AG04450 (cell line): ENCODE results near the gene CDH4. TPM values are rescaled to one million over a fixed set of nuclear protein-coding genes. Genes with fewer than 3 reads are reported as not detected.

Experiments used
- CTCF ChIA-PET: fragments of 300-600, 350-600 bp; formaldehyde crosslinking; extraction: SDS; loops from one replicate; lab custom pipeline; 2022; ENCODE audit warnings: antibody characterized with exemption, inconsistent platforms; lab: Charles Lee
- POLR2A ChIA-PET: fragments of 350-600 bp; formaldehyde crosslinking; extraction: SDS; loops from one replicate; lab custom pipeline; 2021; ENCODE audit warnings: antibody characterized with exemption, inconsistent platforms; lab: Yijun Ruan, JAX
- DNase-seq: peaks from one replicate; pipeline ENCODE4 v3.0.0-alpha.2; 2011; ENCODE audit warnings: low read depth, low spot score
- H3K27ac ChIP-seq: one replicate; pipeline ENCODE4 v1.5.1; 2012; ENCODE audit warnings: low read depth, low read length, control low read depth
- H3K27me3 ChIP-seq: one replicate; pipeline ENCODE4 v1.6.0; 2012; ENCODE audit warnings: low read length; ENCODE audit not compliant: control insufficient read depth, insufficient read depth
- H3K4me3 ChIP-seq: 2 replicates; pipeline ENCODE4 v1.5.1; 2011; ENCODE audit warnings: mild to moderate bottlenecking, low read depth, low read length, control low read depth
- H3K9me3 ChIP-seq: 2 replicates; pipeline ENCODE4 v1.5.1; 2012; ENCODE audit warnings: low read length; ENCODE audit not compliant: control insufficient read depth, insufficient read depth
- CTCF ChIP-seq: IDR thresholded peaks from 2 replicates; pipeline ENCODE4 v1.5.1; 2011; ENCODE audit warnings: low read depth, low read length, control low read depth, inconsistent platforms
- polyA plus RNA-seq: library from polyadenylated mRNA; depleted of rRNA; stranded (reverse); fragments of >200 nt; gene quantifications from 2 replicates; pipeline ENCODE4 v1.2.3, GENCODE V29; 2011

Gene CDH4
- polyA plus RNA-seq, 1 experiment = 1.6 TPM

GRCh38 chr20:61640131-61640870 is 388.2 kb downstream of the CDH4 start:
- Histone ChIP-seq H3K4me3 (no peak overlapping the region), H3K27ac (no peak overlapping the region), H3K9me3 (no peaks in the 10 kb centered on the region; the same call in 1 of the 2 replicates), H3K27me3 (no peaks in the 10 kb centered on the region)
- ChIA-PET POLR2A (no interaction called here), CTCF (no interaction called here)
- no peak for DNase-seq
- no peak for TF ChIP-seq CTCF

- H3K27ac ChIP-seq = no peak overlapping the region
- H3K27me3 ChIP-seq = no peaks in the 10 kb centered on the region
- no peak for TF ChIP-seq CTCF
- no peak overlapping the region for H3K4me3 ChIP-seq
- no peaks in the 10 kb centered on the region; the same call in 1 of the 2 replicates for H3K9me3 ChIP-seq
- POLR2A ChIA-PET = no interaction called here
- CTCF ChIA-PET = no interaction called here
- DNase-seq = no peak
Measured at GRCh38 chr20:61640871-61641245, 388.8 kb downstream of the CDH4 start.

- no peak overlapping the region for H3K27ac ChIP-seq
- TF ChIP-seq CTCF = no peak
- no peaks in the 10 kb centered on the region for H3K27me3 ChIP-seq
- no peaks in the 10 kb centered on the region; the same call in 1 of the 2 replicates for H3K9me3 ChIP-seq
- no peak overlapping the region for H3K4me3 ChIP-seq
- no peak for DNase-seq
- ChIA-PET CTCF (no interaction called here), POLR2A (no interaction called here)
Measured at GRCh38 chr20:61643656-61644377, 391.8 kb downstream of the CDH4 start.

- Histone ChIP-seq H3K27me3 (no peaks in the 10 kb centered on the region), H3K27ac (no peak overlapping the region), H3K9me3 (no peaks in the 10 kb centered on the region; the same call in 1 of the 2 replicates), H3K4me3 (no peak overlapping the region)
- ChIA-PET CTCF (no interaction called here), POLR2A (no interaction called here)
- DNase-seq = no peak
- TF ChIP-seq CTCF = no peak
Measured at GRCh38 chr20:61644378-61645076, 392.5 kb downstream of the CDH4 start.
